Measurements from ENCODE around the gene TOR1A.
A peak's percentile ranks its signal among the peaks of the same experiment; 100 is the strongest.
"Not testable (repeated sequence)": the region's sequence is repeated elsewhere in the genome, so short reads cannot be mapped to it uniquely, and the experiment has no call there.

The TOR1A gene

GRCh38 chr9:129781131-129781530 lies 42.8 kb downstream of the TOR1A start:
- DNase-seq (ENCODE audit: low spot score): no peak

GRCh38 chr9:129779560-129780190 lies 44.3 kb downstream of the TOR1A start:
- no peak for DNase-seq (ENCODE audit: low spot score)

GRCh38 chr9:129778469-129778868 lies 45.5 kb downstream of the TOR1A start:
- no peak for DNase-seq (ENCODE audit: low spot score)

GRCh38 chr9:129777769-129778130 lies 46.2 kb downstream of the TOR1A start:
- DNase-seq (ENCODE audit: low spot score): no peak

GRCh38 chr9:129776938-129777768 lies 46.8 kb downstream of the TOR1A start:
- DNase-seq (ENCODE audit: low spot score): peak; percentile 97

GRCh38 chr9:129776566-129776937 lies 47.4 kb downstream of the TOR1A start:
- peak; percentile 29 for DNase-seq (ENCODE audit: low spot score)

- DNase-seq (ENCODE audit: low spot score): not testable (repeated sequence)
Measured at GRCh38 chr9:129776096-129776495, 47.8 kb downstream of the TOR1A start.

- DNase-seq (ENCODE audit: low spot score): no peak
Measured at GRCh38 chr9:129775448-129775798, 48.5 kb downstream of the TOR1A start.

GRCh38 chr9:129774791-129775447 lies 49.0 kb downstream of the TOR1A start:
- no peak for DNase-seq (ENCODE audit: low spot score)

GRCh38 chr9:129773262-129774048 lies 50.5 kb downstream of the TOR1A start:
- DNase-seq (ENCODE audit: low spot score): no peak

GRCh38 chr9:129770741-129771140 lies 53.2 kb downstream of the TOR1A start:
- no peak for DNase-seq (ENCODE audit: low spot score)

GRCh38 chr9:129769669-129770068 lies 54.3 kb downstream of the TOR1A start:
- no peak for DNase-seq (ENCODE audit: low spot score)

GRCh38 chr9:129768486-129768885 lies 55.5 kb downstream of the TOR1A start:
- DNase-seq (ENCODE audit: low spot score): no peak

- DNase-seq (ENCODE audit: low spot score): no peak
Measured at GRCh38 chr9:129765764-129766317, 58.1 kb downstream of the TOR1A start.

GRCh38 chr9:129762985-129763926 lies 60.7 kb downstream of the TOR1A start:
- DNase-seq (ENCODE audit: low spot score): peak; percentile 49

Data from AG20443 (cell line).